Measurements from ENCODE around the gene CDX1.

GRCh38 chr5:150124596-150124995, 42.0 kb upstream of the CDX1 start:
- TF ChIP-seq CTCF (IDR thresholded peaks at IDR 0.05) (no peak), POLR2A (IDR thresholded peaks at IDR 0.05) (no peak), POLR2AphosphoS5 (IDR thresholded peaks at IDR 0.05) (no peak), EP300 (IDR thresholded peaks at IDR 0.05) (no peak)
